HG03460 (cell line): ENCODE results near the gene TGFBR1.
A peak's percentile ranks its signal among the peaks of the same experiment; 100 is the strongest.
"Not testable (repeated sequence)": the region's sequence is repeated elsewhere in the genome, so short reads cannot be mapped to it uniquely, and the experiment has no call there.

Source experiments
- ATAC-seq: cut with Tn5 transposase; IDR thresholded peaks from one replicate; pipeline ENCODE4 v1.9.1; 2021; ENCODE audit not compliant: unreplicated experiment

Gene TGFBR1

DNA sequence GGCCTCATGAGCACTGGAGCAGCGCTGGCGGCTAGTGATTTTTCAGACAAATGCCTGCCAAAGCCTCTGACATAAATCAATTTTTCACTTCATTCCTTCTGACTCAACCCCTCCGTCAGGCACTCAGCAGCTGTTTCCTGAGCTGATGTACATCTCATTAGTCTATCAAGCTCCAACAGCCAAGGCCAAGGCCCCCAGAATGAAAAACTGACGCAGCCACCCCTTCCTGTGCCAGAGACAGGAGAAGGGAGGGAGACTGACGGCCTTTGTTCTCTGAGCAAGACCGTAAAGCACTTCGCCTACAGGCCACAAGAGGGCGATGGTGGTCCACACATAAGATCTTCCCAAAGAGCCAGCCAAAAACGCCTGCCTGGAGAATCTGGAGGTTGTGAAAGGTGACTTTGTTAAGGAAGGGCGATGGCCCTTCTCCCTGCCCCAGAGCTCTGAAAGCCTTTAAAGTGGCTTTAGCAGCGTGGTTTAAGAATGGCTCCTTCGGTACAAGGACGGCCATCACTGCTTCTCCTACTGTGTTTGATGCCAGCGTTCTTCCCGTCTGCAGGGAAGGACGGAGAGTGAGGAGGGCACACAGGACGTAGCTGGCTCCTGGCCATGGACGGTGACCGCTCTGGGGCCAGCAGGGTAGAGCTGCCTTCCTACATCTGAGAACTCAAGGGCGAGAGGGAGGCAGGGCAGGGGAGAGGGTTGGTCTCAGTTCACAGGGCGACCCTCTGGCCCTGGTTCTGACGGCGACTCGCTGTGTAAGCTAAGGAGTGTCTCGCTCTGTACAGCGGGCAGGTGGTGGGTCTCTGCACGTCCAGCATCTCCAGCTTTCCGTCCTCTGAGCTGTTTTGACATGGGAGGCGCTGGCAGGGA is 79.8 kb downstream of the TGFBR1 start:
- peak; percentile 54 for ATAC-seq

DNA sequence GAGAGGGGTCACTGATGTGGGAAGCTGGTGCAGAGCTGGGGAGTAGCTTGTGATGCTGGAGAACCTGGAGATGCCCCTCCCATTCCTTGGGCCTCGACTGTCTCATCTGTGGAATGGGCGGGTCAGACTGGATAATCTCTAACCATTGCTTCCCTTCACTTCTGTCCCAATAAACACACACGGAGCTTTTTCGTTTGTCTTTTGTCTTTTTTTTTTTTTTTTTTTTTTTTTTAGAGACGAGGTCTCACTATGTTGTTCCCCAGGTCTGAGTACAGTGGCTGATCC is 80.4 kb downstream of the TGFBR1 start:
- no peak for ATAC-seq

DNA sequence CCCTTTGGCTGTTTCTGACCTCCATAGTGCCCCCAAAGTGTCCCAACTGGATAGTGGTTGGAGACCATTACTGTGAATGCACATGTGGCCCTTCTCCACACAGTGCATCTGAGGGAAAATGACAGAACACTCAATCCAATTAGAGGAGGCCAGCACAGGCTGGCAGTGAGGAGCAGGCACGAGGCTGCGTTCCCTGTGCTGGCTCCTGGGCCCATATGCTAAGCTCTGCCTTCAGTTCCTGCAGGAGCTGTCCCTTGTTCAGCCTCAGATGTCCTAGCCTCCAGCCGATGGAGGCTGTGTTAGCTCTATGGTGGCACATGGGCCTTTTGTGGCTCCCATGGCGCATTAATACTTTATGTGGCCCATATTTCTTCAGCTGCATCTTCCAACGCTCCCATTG is 81.0 kb downstream of the TGFBR1 start:
- no peak for ATAC-seq

DNA sequence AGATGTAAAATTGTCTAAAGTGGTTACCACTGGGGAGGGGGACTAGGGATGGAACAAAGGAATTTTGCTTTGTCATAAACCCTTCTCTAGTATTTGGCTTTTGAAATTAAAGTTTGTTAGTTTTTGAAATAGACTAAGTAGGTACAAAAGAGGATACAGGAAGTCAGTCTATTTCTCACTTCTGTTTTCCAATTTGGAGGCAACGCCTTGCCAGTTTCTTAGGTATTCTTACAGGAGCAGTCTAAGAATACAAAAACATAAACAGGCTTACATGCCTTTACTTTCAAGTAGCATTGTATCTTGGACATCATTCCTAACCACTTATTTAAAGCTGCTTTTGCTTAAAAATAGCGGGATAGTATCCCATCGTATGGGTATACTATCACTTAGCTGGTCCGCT is 82.4 kb downstream of the TGFBR1 start:
- ATAC-seq = no peak

DNA sequence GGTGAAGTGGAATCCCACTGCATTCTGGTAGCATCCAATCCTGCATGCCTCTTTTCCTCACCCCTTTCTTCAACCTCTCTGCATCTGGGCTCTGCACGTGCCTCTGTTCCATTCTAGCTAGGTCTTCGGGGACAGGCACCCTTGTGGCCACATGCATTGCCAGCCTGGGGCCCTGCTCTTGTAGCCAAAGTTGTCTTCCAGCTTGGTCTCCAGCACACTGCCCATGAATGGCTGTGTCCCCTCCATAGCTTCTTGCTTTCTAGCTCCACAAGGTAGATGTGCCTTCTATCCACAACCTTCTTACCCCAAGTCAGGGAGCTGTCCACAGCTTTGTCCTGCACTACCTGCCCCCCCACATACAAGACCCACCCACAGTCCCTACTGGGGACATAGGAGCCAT is 84.3 kb downstream of the TGFBR1 start:
- no peak for ATAC-seq

DNA sequence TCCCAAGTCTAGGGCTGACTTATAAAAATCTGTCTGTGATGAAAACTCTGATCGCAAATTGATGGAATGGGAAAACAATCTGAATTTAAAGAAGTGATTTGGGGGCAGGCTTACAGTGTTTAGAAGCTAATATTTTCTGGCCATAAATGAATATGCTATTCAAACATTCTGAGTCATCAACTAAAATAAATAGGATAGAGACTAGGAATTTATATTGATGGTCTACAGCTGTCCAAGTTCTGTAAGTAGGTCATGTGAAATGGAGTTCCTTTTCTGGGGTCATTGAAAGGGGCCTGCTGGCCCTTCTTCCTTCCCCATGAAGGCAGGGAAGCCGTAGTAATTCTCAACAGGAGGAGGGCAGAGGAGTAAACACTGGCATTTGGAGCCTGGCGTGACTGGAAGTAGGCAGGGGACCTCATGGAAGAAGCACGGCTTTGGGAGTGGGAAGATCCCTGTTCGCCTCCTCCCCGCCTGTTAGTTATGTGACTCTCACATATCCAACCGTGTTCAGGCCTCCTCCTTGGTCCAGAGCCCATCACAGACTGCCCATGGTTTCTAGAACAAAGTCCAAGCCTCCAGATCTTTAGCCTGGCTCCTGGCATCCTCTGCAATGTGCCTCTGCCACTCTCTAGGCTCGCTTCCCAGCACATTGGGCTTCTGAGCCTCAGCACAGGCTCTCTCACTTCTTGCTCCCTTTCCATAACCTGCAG is 85.1 kb downstream of the TGFBR1 start:
- ATAC-seq = no peak

DNA sequence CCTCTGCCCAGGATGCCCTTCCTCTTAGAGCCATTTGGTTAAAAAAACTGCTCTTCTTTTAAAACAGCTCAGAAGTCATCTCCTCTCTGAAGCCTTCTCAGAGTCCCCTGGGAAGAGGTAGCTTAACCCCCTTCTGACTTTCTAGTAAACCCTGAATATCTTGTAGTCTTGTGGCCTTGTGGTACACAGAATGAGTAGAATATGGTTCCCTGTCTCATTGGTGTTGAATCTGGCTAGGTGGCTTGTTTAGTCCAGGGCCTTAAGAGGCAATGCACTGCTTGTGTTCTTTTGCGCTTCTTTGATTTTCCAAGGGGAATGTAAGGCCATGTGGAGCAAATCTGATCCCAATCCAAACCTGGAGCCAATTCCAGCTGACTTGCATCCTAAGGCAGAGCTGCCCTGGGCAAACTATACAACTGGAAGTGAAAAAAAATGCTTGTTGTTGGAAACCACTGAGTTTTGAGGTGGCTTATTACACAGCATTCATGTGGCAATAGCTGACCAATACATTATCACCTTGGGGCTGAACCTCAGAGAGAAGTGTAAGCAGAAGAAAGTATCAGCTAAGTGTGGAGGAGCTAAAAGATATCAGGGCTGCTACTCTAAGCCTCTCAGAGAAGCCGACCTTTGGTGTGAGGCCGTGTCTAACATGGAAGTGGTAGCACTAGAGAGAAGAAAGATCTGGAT is 85.8 kb downstream of the TGFBR1 start:
- ATAC-seq = no peak

DNA sequence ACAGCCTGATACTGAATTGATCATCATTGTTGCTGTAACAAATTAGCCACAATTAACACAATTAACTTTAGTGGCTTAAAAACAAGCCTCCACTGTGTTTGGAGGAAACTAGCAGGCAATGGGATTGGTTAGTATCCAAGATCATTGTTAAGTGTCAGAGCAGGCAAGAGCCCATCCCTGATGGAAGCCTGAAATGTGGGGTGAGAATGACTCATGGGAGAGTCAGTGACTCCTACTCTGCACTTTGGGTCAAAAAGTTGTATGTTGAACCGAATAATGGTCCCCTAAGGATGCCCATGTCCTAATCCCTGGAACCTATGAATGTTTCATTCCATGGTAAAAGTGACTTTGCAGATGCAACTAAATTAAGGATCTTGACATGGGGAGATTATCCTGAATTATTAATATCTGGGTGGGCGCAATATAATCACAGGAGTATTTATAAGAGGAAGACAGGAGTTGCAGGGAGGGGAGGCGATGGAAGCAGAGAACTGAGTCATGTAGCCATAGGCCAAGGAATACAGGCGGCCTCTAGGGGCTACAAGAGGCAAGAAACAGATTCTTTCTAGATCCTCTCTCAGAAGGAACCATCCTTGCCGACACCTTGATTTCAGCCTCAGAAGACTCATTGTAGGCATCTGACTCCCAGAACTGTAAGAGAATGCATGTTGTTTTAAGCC is 88.0 kb downstream of the TGFBR1 start:
- ATAC-seq = no peak

DNA sequence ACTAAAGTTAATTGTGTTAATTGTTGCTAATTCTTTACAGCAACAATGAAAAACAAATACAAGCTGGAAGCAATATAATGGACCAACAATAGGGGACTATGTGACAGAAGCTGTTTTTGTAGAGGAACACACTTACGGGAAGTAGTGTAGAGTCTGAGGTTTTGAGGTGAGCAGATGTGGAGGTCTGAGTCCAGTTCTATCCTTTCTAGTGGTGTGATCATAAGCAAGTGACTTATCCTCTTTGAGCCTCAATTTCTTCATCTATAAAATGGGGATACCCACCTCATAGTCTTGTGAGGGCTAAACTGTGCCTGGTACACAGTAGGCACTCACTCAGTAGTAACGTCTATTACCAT is 88.5 kb downstream of the TGFBR1 start:
- no peak for ATAC-seq

DNA sequence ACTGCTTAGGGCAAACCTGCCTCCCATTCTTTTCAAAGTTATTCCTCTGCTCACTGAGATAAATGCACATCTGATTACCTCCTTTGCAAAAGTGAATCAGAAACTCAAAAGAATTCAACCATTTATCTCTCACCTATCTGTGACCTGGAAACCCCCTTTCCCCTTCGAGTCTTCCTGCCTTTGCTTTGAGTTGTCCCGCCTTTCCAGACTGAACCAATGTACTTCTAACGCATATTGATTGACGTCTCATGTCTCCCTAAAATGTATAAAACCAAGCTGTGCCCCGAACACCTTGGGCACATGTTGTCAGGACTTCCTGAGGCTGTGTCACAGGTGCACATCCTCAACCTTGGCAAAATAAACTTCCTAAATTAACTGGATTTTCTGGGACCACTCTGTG is 91.6 kb downstream of the TGFBR1 start:
- not testable (repeated sequence) for ATAC-seq

DNA sequence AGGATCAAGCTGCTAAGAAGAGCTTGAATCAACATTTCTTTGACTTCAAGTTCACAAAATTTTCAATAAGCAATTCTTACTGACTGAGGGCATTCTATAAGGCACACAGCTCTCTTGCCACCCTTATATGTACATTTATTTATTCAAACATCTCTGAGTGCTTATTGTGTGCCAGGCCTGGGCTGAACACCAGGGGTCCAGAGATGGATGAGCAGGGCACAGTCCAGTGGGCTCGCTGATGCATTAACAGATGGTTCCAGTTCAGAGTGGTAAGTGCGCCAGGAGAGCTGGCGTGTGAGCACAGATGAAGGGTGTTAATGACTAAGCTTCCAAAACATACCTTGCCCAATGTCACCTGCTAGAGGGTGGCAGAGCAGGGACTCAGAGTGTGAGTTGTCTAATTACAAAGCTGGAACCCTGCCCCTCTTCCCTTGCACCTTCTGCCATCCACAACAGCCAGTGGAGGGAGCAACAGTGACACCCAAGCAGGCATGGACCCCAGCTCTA is 92.3 kb downstream of the TGFBR1 start:
- no peak for ATAC-seq

DNA sequence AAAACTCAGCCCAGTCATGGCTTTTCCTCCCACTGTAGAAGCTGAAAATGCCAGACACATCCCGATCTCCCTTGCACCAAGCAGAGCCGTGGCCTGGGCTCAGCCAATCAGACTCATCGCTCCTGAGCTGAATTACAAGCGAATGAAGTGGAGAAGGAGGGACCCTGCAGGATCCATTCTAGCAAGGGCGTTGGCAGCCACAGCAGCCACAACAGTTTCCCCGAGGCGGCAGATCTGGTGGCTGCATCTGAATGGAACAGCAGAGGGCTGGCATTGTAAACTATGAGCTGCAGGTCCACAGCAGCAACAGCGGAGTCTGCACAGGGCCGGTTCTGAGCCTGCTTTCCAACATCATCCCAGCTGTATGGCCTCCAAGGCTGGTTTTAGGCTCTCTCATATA is 93.1 kb downstream of the TGFBR1 start:
- ATAC-seq = no peak

DNA sequence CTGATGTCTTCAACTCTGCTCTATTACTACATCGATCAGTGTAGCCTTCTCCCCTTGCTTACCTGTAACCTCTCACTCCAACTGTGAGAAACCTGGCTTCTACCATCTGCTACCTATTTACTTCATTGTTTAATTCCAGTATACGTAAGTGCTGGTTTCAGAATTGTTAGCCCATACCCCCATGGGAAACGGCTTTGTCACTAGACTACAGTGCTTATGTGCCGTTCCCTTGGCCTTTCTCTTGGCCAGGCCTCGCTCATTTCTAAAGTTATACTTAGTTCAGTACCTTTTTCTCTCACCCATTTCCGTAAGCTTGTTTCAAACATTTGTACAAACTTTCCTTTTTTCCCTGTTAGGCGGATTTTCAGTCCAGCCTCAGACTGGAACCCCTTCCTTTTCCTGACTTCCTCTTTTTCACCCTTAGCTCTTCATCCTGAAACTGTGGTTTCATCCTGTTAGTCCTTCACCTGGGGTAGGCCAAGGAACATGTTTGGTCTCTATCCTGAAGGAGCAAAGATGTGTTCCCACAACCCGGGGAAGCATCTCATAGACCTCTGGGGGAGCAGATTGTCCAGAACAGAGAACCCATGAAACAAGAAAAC is 95.1 kb downstream of the TGFBR1 start:
- no peak for ATAC-seq

DNA sequence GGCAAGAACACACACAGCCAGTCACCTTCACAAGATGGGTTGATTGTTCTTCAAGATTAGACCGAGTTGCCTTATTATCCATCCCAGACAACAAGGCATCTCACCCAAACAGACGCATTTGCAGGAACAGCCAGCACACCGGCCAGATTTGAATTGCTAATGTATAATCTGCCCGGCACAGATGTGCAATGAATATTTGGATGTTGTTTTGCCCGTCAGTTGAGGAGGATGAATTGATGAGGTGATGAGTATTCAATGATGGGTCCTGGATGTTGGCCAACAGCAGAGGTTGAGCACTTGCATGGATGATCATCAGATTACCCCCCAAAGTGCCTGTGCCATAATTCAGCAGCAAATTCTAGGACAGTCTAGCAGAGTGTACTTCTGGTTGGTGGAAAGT is 96.7 kb downstream of the TGFBR1 start:
- ATAC-seq = no peak
